K562 (cell line): Measurements from ENCODE around the gene TNFAIP8L1. TPM values are rescaled to one million over a fixed set of nuclear protein-coding genes. Genes with fewer than 3 reads are reported as not detected.

Experiments used
- CHD4 ChIP-seq: fragments of 200-600 bp; sonication (generic); IDR thresholded peaks from 3 replicates; pipeline ENCODE4 v1.6.1; 2012; ENCODE audit warnings: low read depth, mild to moderate bottlenecking, mixed read lengths, low read length, inconsistent platforms; ENCODE audit not compliant: insufficient read depth, insufficient replicate concordance, poor library complexity, severe bottlenecking
- COPS2 ChIP-seq: fragments of 450-650 bp; conservative IDR thresholded peaks from 2 replicates; pipeline ENCODE4 v1.6.1; 2016; ENCODE audit warnings: mild to moderate bottlenecking, moderate library complexity
- EHMT2 ChIP-seq: fragments of 450-650 bp; IDR thresholded peaks from 2 replicates; pipeline ENCODE4 v1.6.1; 2018; ENCODE audit warnings: antibody characterized with exemption
- FOXM1 ChIP-seq, 2 experiments: fragments of 450-650 bp in 1 of 2; sonication (generic) in 1 of 2; formaldehyde crosslinking in 1 of 2; IDR thresholded peaks; 2 replicates each; pipeline versions ENCODE4 v1.6.1 to v1.9.0; 2017 to 2022; ENCODE audit warnings: low read depth in 2 of 2, mild to moderate bottlenecking in 2 of 2, missing genetic modification reagents in 1 of 2, moderate library complexity in 1 of 2
- HNRNPL ChIP-seq: fragments of 200-400 bp; formaldehyde crosslinking; IDR thresholded peaks from 2 replicates; pipeline ENCODE4 v1.6.1; 2017; ENCODE audit warnings: low read depth, mild to moderate bottlenecking, low read length
- MXI1 ChIP-seq: IDR thresholded peaks from 2 replicates; pipeline ENCODE4 v1.6.1; 2011; ENCODE audit warnings: low read depth, mild to moderate bottlenecking, improper control_type of control experiment, low read length
- NCOA2 ChIP-seq, 2 experiments: fragments of 450-650 bp; IDR thresholded peaks; 2 replicates each; pipeline ENCODE4 v1.6.1; 2018; ENCODE audit warnings: mild to moderate bottlenecking in 2 of 2, moderate library complexity in 1 of 2; ENCODE audit not compliant: partially characterized antibody in 2 of 2
- NFYB ChIP-seq: IDR thresholded peaks from 2 replicates; pipeline ENCODE4 v1.6.1; 2011; ENCODE audit warnings: mild to moderate bottlenecking, moderate library complexity; ENCODE audit not compliant: insufficient read length; ENCODE audit errors: extremely low read depth
- NR2C1 ChIP-seq, 2 experiments: fragments of 450-650 bp; IDR thresholded peaks; 2 replicates each; pipeline ENCODE4 v1.6.1; 2017; ENCODE audit warnings: mild to moderate bottlenecking in 2 of 2, antibody characterized with exemption in 1 of 2, inconsistent platforms in 1 of 2, missing compliant biosample characterization in 1 of 2, missing genetic modification characterization in 1 of 2
- POLR2A ChIP-seq: fragments of 450-650 bp; conservative IDR thresholded peaks from 2 replicates; pipeline ENCODE4 v1.6.1; 2016
- PTRF ChIP-seq: fragments of 450-650 bp; IDR thresholded peaks from 2 replicates; pipeline ENCODE4 v1.6.1; 2016; ENCODE audit warnings: mild to moderate bottlenecking, missing genetic modification characterization, missing compliant biosample characterization
- RBM25 ChIP-seq: fragments of 200-400 bp; formaldehyde crosslinking; IDR thresholded peaks from 2 replicates; pipeline ENCODE4 v1.6.1; 2018; ENCODE audit warnings: low read length, low read depth, moderate library complexity; ENCODE audit not compliant: severe bottlenecking
- SMARCA5 ChIP-seq: fragments of 450-650 bp; IDR thresholded peaks from 2 replicates; pipeline ENCODE4 v1.6.1; 2016
- TBL1XR1 ChIP-seq, 2 experiments: IDR thresholded peaks; 2 replicates each; pipeline ENCODE4 v1.6.1; 2012; ENCODE audit warnings: improper control_type of control experiment in 2 of 2, low read length in 2 of 2, mild to moderate bottlenecking in 1 of 2
- TCF3 ChIP-seq: sonication (generic); formaldehyde crosslinking; IDR thresholded peaks from 2 replicates; pipeline ENCODE4 v1.4.0; 2020; ENCODE audit warnings: mild to moderate bottlenecking, missing genetic modification reagents
- U2AF1 ChIP-seq: fragments of 200-400 bp; formaldehyde crosslinking; optimal IDR thresholded peaks from 2 replicates; pipeline ENCODE3; 2017; ENCODE audit warnings: mild to moderate bottlenecking, low read depth, low read length, moderate library complexity
- ZFP1 ChIP-seq: fragments of 450-650 bp; formaldehyde crosslinking; IDR thresholded peaks from 2 replicates; pipeline ENCODE4 v1.4.0; 2020; ENCODE audit warnings: mild to moderate bottlenecking, mixed read lengths
- ZNF133 ChIP-seq: fragments of 250-450 bp; sonication (Bioruptor Pico); IDR thresholded peaks from 2 replicates; pipeline ENCODE4 v1.4.0; 2020; ENCODE audit warnings: mild to moderate bottlenecking
- ZNF75A ChIP-seq: fragments of 450-650 bp; formaldehyde crosslinking; IDR thresholded peaks from 2 replicates; pipeline ENCODE4 v1.4.0; 2020; ENCODE audit warnings: mild to moderate bottlenecking
- polyA plus RNA-seq, 8 experiments: library from polyadenylated mRNA; depleted of rRNA in 4 of 8; stranded (reverse) in 5 of 8; unstranded in 3 of 8; fragments of >200 nt; fragmentation: Nextera tagmentation in 2 of 8; fragmentation: Illumina TruSeq in 1 of 8; extraction: Ambion mirVana in 2 of 8; extraction: Trizol in 1 of 8; gene quantifications; 2 replicates each; pipeline versions ENCODE4 v1.2.1 to v1.2.3, GENCODE V29; 2011 to 2014; ENCODE audit warnings: inconsistent platforms in 1 of 8, missing spikeins in 1 of 8
- total RNA-seq, 7 experiments: library from RNA; depleted of rRNA in 6 of 7; stranded (reverse); fragments of >200 nt in 6 of 7; fragmentation: Illumina TruSeq in 2 of 7; extraction: Trizol in 2 of 7; gene quantifications; 2 replicates each; pipeline versions ENCODE4 v1.2.1 to v1.2.3, GENCODE V29; 2011 to 2021; ENCODE audit warnings: low replicate concordance in 1 of 7
- TF ChIP-seq, protein P1 (sequence below): sonication (generic); formaldehyde crosslinking; IDR thresholded peaks from 2 replicates; pipeline ENCODE4 v1.8.1; 2023; ENCODE audit warnings: missing genetic modification reagents, mild to moderate bottlenecking, borderline replicate concordance
- TF ChIP-seq, protein P2 (sequence below): fragments of 250-450 bp; sonication (Bioruptor Pico); IDR thresholded peaks from 2 replicates; pipeline ENCODE4 v1.5.0; 2022; ENCODE audit warnings: mild to moderate bottlenecking
- TF ChIP-seq, protein P3 (sequence below): sonication (generic); formaldehyde crosslinking; IDR thresholded peaks from 2 replicates; pipeline ENCODE4 v1.9.0; 2022; ENCODE audit warnings: mild to moderate bottlenecking, missing genetic modification reagents

Gene TNFAIP8L1
- total and polyA plus RNA-seq, 9 of the 15 experiments (the other 6 are each of a cell fraction or from before 2014, with no cell fraction given) = 0.69 to 9.3 (median 4.9) TPM

DNA sequence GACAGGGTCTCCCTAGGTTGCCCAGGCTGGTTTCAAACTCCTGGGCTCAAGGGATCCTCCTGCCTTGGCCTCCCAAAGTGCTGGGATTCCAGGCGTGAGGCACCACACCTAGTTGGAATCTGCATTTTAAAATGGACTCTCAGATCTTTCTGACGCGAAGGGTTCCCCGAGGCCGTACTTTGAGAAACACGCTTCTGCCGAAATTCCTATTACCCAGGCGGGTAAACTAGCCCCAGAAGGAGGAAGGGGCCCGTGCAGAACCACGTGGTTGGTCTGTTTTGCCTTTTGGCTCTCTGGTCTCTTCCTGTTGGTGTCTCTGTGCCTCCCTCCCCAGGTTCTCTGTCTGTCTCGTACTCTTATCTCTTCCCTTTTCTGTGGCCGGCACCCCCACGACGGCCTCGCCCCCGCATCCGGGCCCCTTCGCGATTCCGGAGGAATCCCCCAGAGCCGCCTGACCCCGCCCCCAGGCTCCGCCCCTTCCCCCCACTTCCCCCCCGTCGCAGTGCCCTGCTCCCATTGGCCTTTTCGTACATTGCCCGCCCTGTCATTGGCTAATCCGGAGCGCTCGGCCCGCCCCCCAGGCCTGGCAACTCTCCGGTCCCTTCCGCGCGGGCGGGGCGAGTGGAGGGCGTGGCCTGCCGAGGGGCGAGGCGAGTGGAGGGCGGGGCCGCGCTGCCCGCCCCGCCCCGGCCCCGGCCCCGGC, at the start of gene TNFAIP8L1 (continued):
- TF ChIP-seq PTRF = no peak
- no peak for TF ChIP-seq NCOA2 (IDR thresholded peaks at IDR 0.05; ENCODE audit: partially characterized antibody in 2 of 2)
- no peak for TF ChIP-seq COPS2
- TF ChIP-seq, protein P1, sequence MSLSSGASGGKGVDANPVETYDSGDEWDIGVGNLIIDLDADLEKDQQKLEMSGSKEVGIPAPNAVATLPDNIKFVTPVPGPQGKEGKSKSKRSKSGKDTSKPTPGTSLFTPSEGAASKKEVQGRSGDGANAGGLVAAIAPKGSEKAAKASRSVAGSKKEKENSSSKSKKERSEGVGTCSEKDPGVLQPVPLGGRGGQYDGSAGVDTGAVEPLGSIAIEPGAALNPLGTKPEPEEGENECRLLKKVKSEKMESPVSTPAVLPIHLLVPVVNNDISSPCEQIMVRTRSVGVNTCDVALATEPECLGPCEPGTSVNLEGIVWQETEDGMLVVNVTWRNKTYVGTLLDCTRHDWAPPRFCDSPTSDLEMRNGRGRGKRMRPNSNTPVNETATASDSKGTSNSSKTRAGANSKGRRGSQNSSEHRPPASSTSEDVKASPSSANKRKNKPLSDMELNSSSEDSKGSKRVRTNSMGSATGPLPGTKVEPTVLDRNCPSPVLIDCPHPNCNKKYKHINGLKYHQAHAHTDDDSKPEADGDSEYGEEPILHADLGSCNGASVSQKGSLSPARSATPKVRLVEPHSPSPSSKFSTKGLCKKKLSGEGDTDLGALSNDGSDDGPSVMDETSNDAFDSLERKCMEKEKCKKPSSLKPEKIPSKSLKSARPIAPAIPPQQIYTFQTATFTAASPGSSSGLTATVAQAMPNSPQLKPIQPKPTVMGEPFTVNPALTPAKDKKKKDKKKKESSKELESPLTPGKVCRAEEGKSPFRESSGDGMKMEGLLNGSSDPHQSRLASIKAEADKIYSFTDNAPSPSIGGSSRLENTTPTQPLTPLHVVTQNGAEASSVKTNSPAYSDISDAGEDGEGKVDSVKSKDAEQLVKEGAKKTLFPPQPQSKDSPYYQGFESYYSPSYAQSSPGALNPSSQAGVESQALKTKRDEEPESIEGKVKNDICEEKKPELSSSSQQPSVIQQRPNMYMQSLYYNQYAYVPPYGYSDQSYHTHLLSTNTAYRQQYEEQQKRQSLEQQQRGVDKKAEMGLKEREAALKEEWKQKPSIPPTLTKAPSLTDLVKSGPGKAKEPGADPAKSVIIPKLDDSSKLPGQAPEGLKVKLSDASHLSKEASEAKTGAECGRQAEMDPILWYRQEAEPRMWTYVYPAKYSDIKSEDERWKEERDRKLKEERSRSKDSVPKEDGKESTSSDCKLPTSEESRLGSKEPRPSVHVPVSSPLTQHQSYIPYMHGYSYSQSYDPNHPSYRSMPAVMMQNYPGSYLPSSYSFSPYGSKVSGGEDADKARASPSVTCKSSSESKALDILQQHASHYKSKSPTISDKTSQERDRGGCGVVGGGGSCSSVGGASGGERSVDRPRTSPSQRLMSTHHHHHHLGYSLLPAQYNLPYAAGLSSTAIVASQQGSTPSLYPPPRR (CRISPR knock-in tag) = no peak
- TF ChIP-seq TCF3 (CRISPR knock-in tag) = peak; percentile 46
- no peak for TF ChIP-seq EHMT2
- no peak for TF ChIP-seq U2AF1
- TF ChIP-seq RBM25 = peak; percentile 92
- TF ChIP-seq, protein P2, sequence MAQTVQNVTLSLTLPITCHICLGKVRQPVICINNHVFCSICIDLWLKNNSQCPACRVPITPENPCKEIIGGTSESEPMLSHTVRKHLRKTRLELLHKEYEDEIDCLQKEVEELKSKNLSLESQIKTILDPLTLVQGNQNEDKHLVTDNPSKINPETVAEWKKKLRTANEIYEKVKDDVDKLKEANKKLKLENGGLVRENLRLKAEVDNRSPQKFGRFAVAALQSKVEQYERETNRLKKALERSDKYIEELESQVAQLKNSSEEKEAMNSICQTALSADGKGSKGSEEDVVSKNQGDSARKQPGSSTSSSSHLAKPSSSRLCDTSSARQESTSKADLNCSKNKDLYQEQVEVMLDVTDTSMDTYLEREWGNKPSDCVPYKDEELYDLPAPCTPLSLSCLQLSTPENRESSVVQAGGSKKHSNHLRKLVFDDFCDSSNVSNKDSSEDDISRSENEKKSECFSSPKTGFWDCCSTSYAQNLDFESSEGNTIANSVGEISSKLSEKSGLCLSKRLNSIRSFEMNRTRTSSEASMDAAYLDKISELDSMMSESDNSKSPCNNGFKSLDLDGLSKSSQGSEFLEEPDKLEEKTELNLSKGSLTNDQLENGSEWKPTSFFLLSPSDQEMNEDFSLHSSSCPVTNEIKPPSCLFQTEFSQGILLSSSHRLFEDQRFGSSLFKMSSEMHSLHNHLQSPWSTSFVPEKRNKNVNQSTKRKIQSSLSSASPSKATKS (CRISPR knock-in tag) = no peak
- peak; percentile 65 to 77; a peak in 3 of 4 replicates for TF ChIP-seq TBL1XR1 (IDR thresholded peaks at IDR 0.05; ENCODE audit: low read length in 2 of 2)
- TF ChIP-seq CHD4 = no peak
- TF ChIP-seq POLR2A = no peak; the same call in 1 of the 2 replicates
- TF ChIP-seq ZNF75A (CRISPR knock-in tag) = no peak
- no peak for TF ChIP-seq HNRNPL
- peak; percentile 73; the same call in 1 of the 2 replicates for TF ChIP-seq MXI1
- peak; percentile 57 for TF ChIP-seq NFYB
- TF ChIP-seq ZFP1 (CRISPR knock-in tag) = no peak
- TF ChIP-seq NR2C1 (IDR thresholded peaks at IDR 0.05) = no peak
- no peak for TF ChIP-seq NR2C1 (tag; IDR thresholded peaks at IDR 0.05)
- TF ChIP-seq FOXM1 (IDR thresholded peaks at IDR 0.05; ENCODE audit: low read depth) = peak; percentile 72
- TF ChIP-seq FOXM1 (CRISPR knock-in tag; IDR thresholded peaks at IDR 0.05; ENCODE audit: low read depth) = 0 out of 2 replicates have a peak, but pooled peaks have one; percentile 59
- peak; percentile 91; the same call in 1 of the 2 replicates for TF ChIP-seq SMARCA5
- TF ChIP-seq, protein P3, sequence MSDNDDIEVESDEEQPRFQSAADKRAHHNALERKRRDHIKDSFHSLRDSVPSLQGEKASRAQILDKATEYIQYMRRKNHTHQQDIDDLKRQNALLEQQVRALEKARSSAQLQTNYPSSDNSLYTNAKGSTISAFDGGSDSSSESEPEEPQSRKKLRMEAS = peak; percentile 83
- no peak for TF ChIP-seq ZNF133
